ELF-1 (cell line): ENCODE data around the gene CRYBB2.
"Not testable (repeated sequence)": the region's sequence is repeated elsewhere in the genome, so short reads cannot be mapped to it uniquely, and the experiment has no call there.

Source experiments
- DNase-seq: peaks from one replicate; pipeline ENCODE4 v3.0.0-alpha.2; 2016; ENCODE audit warnings: low read depth, low spot score

Gene CRYBB2

GRCh38 chr22:25233706-25234105, 14.3 kb downstream of the CRYBB2 start:
- DNase-seq, result not testable (repeated sequence)

- peak; percentile 89 for DNase-seq
Measured at GRCh38 chr22:25235547-25236290, 16.3 kb downstream of the CRYBB2 start.

- DNase-seq, result no peak
Measured at GRCh38 chr22:25236417-25236816, 17.0 kb downstream of the CRYBB2 start.

- DNase-seq, result peak; percentile 11
Measured at GRCh38 chr22:25237503-25237902, 18.1 kb downstream of the CRYBB2 start.

- not testable (repeated sequence) for DNase-seq
Measured at GRCh38 chr22:25238058-25238457, 18.6 kb downstream of the CRYBB2 start.

GRCh38 chr22:25255169-25255568, 35.7 kb downstream of the CRYBB2 start:
- not testable (repeated sequence) for DNase-seq

- DNase-seq, result not testable (repeated sequence)
Measured at GRCh38 chr22:25267567-25267966, 48.1 kb downstream of the CRYBB2 start.

GRCh38 chr22:25268902-25269301, 49.5 kb downstream of the CRYBB2 start:
- not testable (repeated sequence) for DNase-seq

GRCh38 chr22:25270061-25270460, 50.6 kb downstream of the CRYBB2 start:
- not testable (repeated sequence) for DNase-seq

GRCh38 chr22:25273231-25273630, 53.8 kb downstream of the CRYBB2 start:
- not testable (repeated sequence) for DNase-seq

- DNase-seq, result not testable (repeated sequence)
Measured at GRCh38 chr22:25273928-25274327, 54.5 kb downstream of the CRYBB2 start.

GRCh38 chr22:25280118-25280517, 60.7 kb downstream of the CRYBB2 start:
- DNase-seq, result not testable (repeated sequence)
